Vagina (tissue), 2 donors: ENCODE results near the gene SNAP47. TPM values are rescaled to one million over a fixed set of nuclear protein-coding genes. Genes with fewer than 3 reads are reported as not detected.
"Not testable (repeated sequence)": the region's sequence is repeated elsewhere in the genome, so short reads cannot be mapped to it uniquely, and the experiment has no call there.

Source experiments
- DNase-seq, 2 donors: peaks; one replicate each; pipeline ENCODE4 v3.0.0-alpha.2; 2017; ENCODE audit errors: extremely low spot score in 2 of 2
- H3K27ac ChIP-seq: fragments of 200-600 bp; sonication (generic); one replicate; pipeline ENCODE4 v1.5.1; 2019
- H3K27me3 ChIP-seq: fragments of 200-600 bp; sonication (generic); one replicate; pipeline ENCODE4 v1.5.1; 2019
- H3K36me3 ChIP-seq, 2 donors: fragments of 200-600 bp; sonication (generic); one replicate each; pipeline ENCODE4 v1.5.1; 2017 to 2019
- H3K4me1 ChIP-seq: fragments of 200-600 bp; sonication (generic); one replicate; pipeline ENCODE4 v1.5.1; 2019
- H3K4me3 ChIP-seq, 2 donors: fragments of 200-600 bp; sonication (generic); 1 replicate in 1 of 2; 2 replicates in 1 of 2; pipeline ENCODE4 v1.5.1; 2016 to 2019
- H3K9me3 ChIP-seq: fragments of 200-600 bp; sonication (generic); one replicate; pipeline ENCODE4 v1.5.1; 2019
- CTCF ChIP-seq, 3 experiments: fragments of 450-650 bp in 2 of 3; fragments of 200-600 bp in 1 of 3; sonication (generic) in 1 of 3; IDR thresholded peaks; one replicate each; pipeline ENCODE4 v1.5.1; 2017 to 2019; ENCODE audit warnings: antibody characterized with exemption in 3 of 3, mild to moderate bottlenecking in 2 of 3, moderate library complexity in 2 of 3
- POLR2A ChIP-seq, 2 donors: fragments of 450-650 bp; IDR thresholded peaks; one replicate each; pipeline ENCODE4 v1.6.1; 2017; ENCODE audit warnings: antibody characterized with exemption in 2 of 2, mild to moderate bottlenecking in 2 of 2, moderate library complexity in 2 of 2
- POLR2AphosphoS5 ChIP-seq, 2 donors: sonication (generic); formaldehyde crosslinking; IDR thresholded peaks; one replicate each; pipeline ENCODE4 v1.9.0; 2017; ENCODE audit warnings: antibody characterized with exemption in 2 of 2, mild to moderate bottlenecking in 2 of 2, low read depth in 1 of 2; ENCODE audit not compliant: insufficient read depth in 1 of 2
- intact Hi-C: fragments of 100-400 bp; cut with DNase I; formaldehyde crosslinking; loops from one replicate; pipeline ENCODE4 v1.15.1; 2023
- total RNA-seq: library from RNA; depleted of rRNA; stranded (reverse); fragments of >200 nt; gene quantifications from one replicate; pipeline ENCODE4 v1.2.3, GENCODE V29; 2016

SNAP47 gene
- total RNA-seq, 1 donor from 2014 or later, result 28.7 TPM

- Histone ChIP-seq H3K4me3 (no peak overlapping the region), H3K27me3 (no peaks in the 10 kb centered on the region), H3K36me3 (no peaks in the 10 kb centered on the region), H3K9me3 (no peaks in the 10 kb centered on the region), H3K27ac (no peak overlapping the region), H3K4me1 (no peaks in the 10 kb centered on the region)
- DNase-seq, result no peak
- intact Hi-C loops, result no loop called here
- TF ChIP-seq POLR2A (IDR thresholded peaks at IDR 0.05), result no peak
- no peak for TF ChIP-seq CTCF (IDR thresholded peaks at IDR 0.05)
- no peak for TF ChIP-seq POLR2AphosphoS5 (IDR thresholded peaks at IDR 0.05; ENCODE audit: insufficient read depth in 1 of 2, low read depth in 1 of 2)
Observed at GRCh38 chr1:227709451-227709850, 25.8 kb upstream of the SNAP47 start.

GRCh38 chr1:227710474-227710873 is 24.8 kb upstream of the SNAP47 start:
- H3K4me1 ChIP-seq, H3K36me3 ChIP-seq, intact Hi-C loops, H3K27me3 ChIP-seq, H3K4me3 ChIP-seq, DNase-seq, H3K27ac ChIP-seq, H3K9me3 ChIP-seq: not testable (repeated sequence)

GRCh38 chr1:227712648-227713047 is 22.6 kb upstream of the SNAP47 start:
- no peaks in the 10 kb centered on the region for H3K4me1 ChIP-seq
- no peaks in the 10 kb centered on the region for H3K36me3 ChIP-seq
- TF ChIP-seq POLR2A (IDR thresholded peaks at IDR 0.05), result no peak
- TF ChIP-seq CTCF (IDR thresholded peaks at IDR 0.05), result no peak
- TF ChIP-seq POLR2AphosphoS5 (IDR thresholded peaks at IDR 0.05; ENCODE audit: insufficient read depth in 1 of 2, low read depth in 1 of 2), result no peak
- no peak overlapping the region for H3K27ac ChIP-seq
- DNase-seq, result no peak
- H3K4me3 ChIP-seq, result no peak overlapping the region
- no peaks in the 10 kb centered on the region for H3K27me3 ChIP-seq
- intact Hi-C loops, result no loop called here
- H3K9me3 ChIP-seq, result no peaks in the 10 kb centered on the region

GRCh38 chr1:227718932-227719331 is 16.3 kb upstream of the SNAP47 start:
- intact Hi-C loops, result no loop called here
- Histone ChIP-seq H3K4me1 (no peaks in the 10 kb centered on the region), H3K36me3 (no peaks in the 10 kb centered on the region), H3K27ac (no peak overlapping the region), H3K27me3 (no peaks in the 10 kb centered on the region), H3K4me3 (no peak overlapping the region), H3K9me3 (peaks cover 17% of the 10 kb centered on the region)
- TF ChIP-seq POLR2AphosphoS5 (IDR thresholded peaks at IDR 0.05; ENCODE audit: insufficient read depth in 1 of 2, low read depth in 1 of 2) (no peak), POLR2A (IDR thresholded peaks at IDR 0.05) (no peak), CTCF (IDR thresholded peaks at IDR 0.05) (no peak)
- no peak for DNase-seq

GRCh38 chr1:227723474-227723873 is 11.8 kb upstream of the SNAP47 start:
- H3K27me3 ChIP-seq, result no peaks in the 10 kb centered on the region
- peaks cover 9% of the 10 kb centered on the region for H3K4me1 ChIP-seq
- peaks cover 17% of the 10 kb centered on the region for H3K9me3 ChIP-seq
- no peak for DNase-seq
- TF ChIP-seq POLR2A (IDR thresholded peaks at IDR 0.05) (no peak), CTCF (IDR thresholded peaks at IDR 0.05) (no peak), POLR2AphosphoS5 (IDR thresholded peaks at IDR 0.05; ENCODE audit: insufficient read depth in 1 of 2, low read depth in 1 of 2) (no peak)
- intact Hi-C loops, result no loop called here
- H3K4me3 ChIP-seq, result no peak overlapping the region
- H3K36me3 ChIP-seq, result no peaks in the 10 kb centered on the region
- H3K27ac ChIP-seq, result no peak overlapping the region

- no peak for DNase-seq
- intact Hi-C loops, result no loop called here
Observed at GRCh38 chr1:227725046-227725445, 10.2 kb upstream of the SNAP47 start.

More at GRCh38 chr1:227725046-227725445, 10.2 kb upstream of the SNAP47 start:
- H3K9me3 ChIP-seq, result peaks cover 13% of the 10 kb centered on the region
- TF ChIP-seq POLR2A (IDR thresholded peaks at IDR 0.05) (no peak), CTCF (IDR thresholded peaks at IDR 0.05) (no peak)
- H3K4me1 ChIP-seq, result peaks cover 25% of the 10 kb centered on the region
- H3K27ac ChIP-seq, result no peak overlapping the region
- no peak overlapping the region for H3K4me3 ChIP-seq
- no peaks in the 10 kb centered on the region for H3K27me3 ChIP-seq
- H3K36me3 ChIP-seq, result no peaks in the 10 kb centered on the region
